ENCODE results near the gene KRTAP10-10.
"Not testable (repeated sequence)": the region's sequence is repeated elsewhere in the genome, so short reads cannot be mapped to it uniquely, and the experiment has no call there.

The KRTAP10-10 gene

GRCh38 chr21:44649521-44650100 is 12.5 kb downstream of the KRTAP10-10 start:
- DNase-seq (ENCODE audit: low read depth in 2 of 3, low spot score in 2 of 3) = no peak

- DNase-seq (ENCODE audit: low read depth in 2 of 3, low spot score in 2 of 3) = no peak
Measured at GRCh38 chr21:44650265-44650972, 13.3 kb downstream of the KRTAP10-10 start.

- DNase-seq (ENCODE audit: low read depth in 2 of 3, low spot score in 2 of 3) = no peak
Measured at GRCh38 chr21:44650973-44651675, 14.0 kb downstream of the KRTAP10-10 start.

- DNase-seq (ENCODE audit: low read depth in 2 of 3, low spot score in 2 of 3) = no peak
Measured at GRCh38 chr21:44653123-44653522, 16.0 kb downstream of the KRTAP10-10 start.

- no peak for DNase-seq (ENCODE audit: low read depth in 2 of 3, low spot score in 2 of 3)
Measured at GRCh38 chr21:44653656-44654575, 16.8 kb downstream of the KRTAP10-10 start.

- DNase-seq (ENCODE audit: low read depth in 2 of 3, low spot score in 2 of 3) = no peak
Measured at GRCh38 chr21:44654576-44655175, 17.5 kb downstream of the KRTAP10-10 start, which contains the start of gene KRTAP12-4. KRTAP12-4 (minus strand) TSS chr21:44654659; CDS start chr21:44654614, 45 bp downstream.

- DNase-seq (ENCODE audit: low read depth in 2 of 3, low spot score in 2 of 3) = no peak
Measured at GRCh38 chr21:44656868-44657267, 19.7 kb downstream of the KRTAP10-10 start.

- DNase-seq (ENCODE audit: low read depth in 2 of 3, low spot score in 2 of 3) = no peak
Measured at GRCh38 chr21:44657635-44658540, 20.7 kb downstream of the KRTAP10-10 start, which contains the start of gene KRTAP12-3. KRTAP12-3 (plus strand) TSS chr21:44657932; CDS start chr21:44657980, 48 bp downstream.

- DNase-seq (ENCODE audit: low read depth in 2 of 3, low spot score in 2 of 3) = no peak
Measured at GRCh38 chr21:44658541-44658910, 21.4 kb downstream of the KRTAP10-10 start.

- no peak for DNase-seq (ENCODE audit: low read depth in 2 of 3, low spot score in 2 of 3)
Measured at GRCh38 chr21:44658913-44659595, 21.9 kb downstream of the KRTAP10-10 start.

- DNase-seq (ENCODE audit: low read depth in 2 of 3, low spot score in 2 of 3) = not testable (repeated sequence)
Measured at GRCh38 chr21:44661567-44661966, 24.4 kb downstream of the KRTAP10-10 start.

GRCh38 chr21:44664691-44665090 is 27.5 kb downstream of the KRTAP10-10 start:
- no peak for DNase-seq (ENCODE audit: low read depth in 2 of 3, low spot score in 2 of 3)

- DNase-seq (ENCODE audit: low read depth in 2 of 3, low spot score in 2 of 3) = no peak
Measured at GRCh38 chr21:44666401-44667320, 29.5 kb downstream of the KRTAP10-10 start, which contains the start of gene KRTAP12-2. KRTAP12-2 (minus strand) TSS chr21:44666927; CDS start chr21:44666886, 41 bp downstream.

GRCh38 chr21:44667612-44668011 is 30.5 kb downstream of the KRTAP10-10 start:
- no peak for DNase-seq (ENCODE audit: low read depth in 2 of 3, low spot score in 2 of 3)

- DNase-seq (ENCODE audit: low read depth in 2 of 3, low spot score in 2 of 3) = no peak
Measured at GRCh38 chr21:44670642-44671432, 33.7 kb downstream of the KRTAP10-10 start.

- no peak for DNase-seq (ENCODE audit: low read depth in 2 of 3, low spot score in 2 of 3)
Measured at GRCh38 chr21:44671911-44672310, 34.8 kb downstream of the KRTAP10-10 start.

GRCh38 chr21:44677881-44678280 is 40.7 kb downstream of the KRTAP10-10 start:
- no peak for DNase-seq (ENCODE audit: low read depth in 2 of 3, low spot score in 2 of 3)

All from activated CD8-positive, alpha-beta memory T cell treated with anti-CD3 and anti-CD28 coated beads for 48 hours (primary cell).